Dermis microvascular lymphatic vessel endothelial cell (primary cell): ENCODE data around the gene PDPR. TPM values are rescaled to one million over a fixed set of nuclear protein-coding genes. Genes with fewer than 3 reads are reported as not detected.

Source experiments
- total RNA-seq: library from RNA; depleted of rRNA; stranded (reverse); fragments of >200 nt; gene quantifications from 2 replicates; pipeline ENCODE4 v1.2.1, GENCODE V29; 2014

Gene PDPR
- total RNA-seq, 1 donor from 2014 or later: 17.2 TPM

Other genes starting within 250 kb of the PDPR start
- gene CLEC18A, start 163.0 kb upstream of the PDPR start, total RNA-seq: 0.13 TPM in 2 replicates
- gene CLEC18C, start 59.5 kb downstream of the PDPR start, total RNA-seq: under 0.01 and 0.13 TPM in 2 replicates
- 28.2 and 40.0 TPM in 2 replicates for gene EXOSC6, start 137.6 kb downstream of the PDPR start, total RNA-seq
- 91.7 and 99.2 TPM in 2 replicates for gene AARS1, start 175.2 kb downstream of the PDPR start, total RNA-seq
- gene DDX19B, start 184.9 kb downstream of the PDPR start, total RNA-seq: 22.5 and 26.0 TPM in 2 replicates
- 27.0 and 38.1 TPM in 2 replicates for gene DDX19A, start 232.6 kb downstream of the PDPR start, total RNA-seq